Peyer's patch (tissue), 4 donors: ENCODE results near the gene ATP2A1. TPM values are rescaled to one million over a fixed set of nuclear protein-coding genes. Genes with fewer than 3 reads are reported as not detected.
"Not testable (repeated sequence)": the region's sequence is repeated elsewhere in the genome, so short reads cannot be mapped to it uniquely, and the experiment has no call there.

Experiments
- DNase-seq, 3 donors: peaks; one replicate each; pipeline ENCODE4 v3.0.0-alpha.2; 2017 to 2019
- H3K27ac ChIP-seq, 4 donors: fragments of 200-600 bp; sonication (generic); one replicate each; pipeline ENCODE4 v1.5.1; 2016 to 2019
- H3K27me3 ChIP-seq, 2 donors: fragments of 200-600 bp; sonication (generic); one replicate each; pipeline ENCODE4 v1.5.1; 2019
- H3K36me3 ChIP-seq, 3 donors: fragments of 200-600 bp; sonication (generic); one replicate each; pipeline ENCODE4 v1.5.1; 2016 to 2019
- H3K4me1 ChIP-seq, 4 donors: fragments of 200-600 bp; sonication (generic); one replicate each; pipeline ENCODE4 v1.5.1; 2016 to 2019
- H3K4me3 ChIP-seq, 4 donors: fragments of 200-600 bp; sonication (generic); 1 replicate in 3 of 4; 2 replicates in 1 of 4; pipeline ENCODE4 v1.5.1; 2016 to 2019; ENCODE audit warnings: mild to moderate bottlenecking in 1 of 4
- H3K9me3 ChIP-seq, 4 donors: fragments of 200-600 bp; sonication (generic); one replicate each; pipeline ENCODE4 v1.5.1; 2016 to 2019; ENCODE audit warnings: mild to moderate bottlenecking in 1 of 4
- CTCF ChIP-seq, 6 experiments: fragments of 450-650 bp in 4 of 6; fragments of 200-600 bp in 2 of 6; sonication (generic) in 1 of 6; IDR thresholded peaks; one replicate each; pipeline ENCODE4 v1.5.1; 2017 to 2019; ENCODE audit warnings: antibody characterized with exemption in 6 of 6, mild to moderate bottlenecking in 3 of 6, moderate library complexity in 1 of 6
- POLR2A ChIP-seq, 2 donors: fragments of 450-650 bp; IDR thresholded peaks; one replicate each; pipeline ENCODE4 v1.5.1; 2017; ENCODE audit warnings: antibody characterized with exemption in 2 of 2, mild to moderate bottlenecking in 2 of 2, moderate library complexity in 2 of 2
- total RNA-seq, 4 donors: library from RNA; depleted of rRNA; stranded (reverse); fragments of >200 nt; gene quantifications; one replicate each; pipeline ENCODE4 v1.1.0, GENCODE V29; 2016

The ATP2A1 gene
- total RNA-seq, 4 donors from 2014 or later, result 0.35 to 142 (median 2.0) TPM; not detected in 1

DNA sequence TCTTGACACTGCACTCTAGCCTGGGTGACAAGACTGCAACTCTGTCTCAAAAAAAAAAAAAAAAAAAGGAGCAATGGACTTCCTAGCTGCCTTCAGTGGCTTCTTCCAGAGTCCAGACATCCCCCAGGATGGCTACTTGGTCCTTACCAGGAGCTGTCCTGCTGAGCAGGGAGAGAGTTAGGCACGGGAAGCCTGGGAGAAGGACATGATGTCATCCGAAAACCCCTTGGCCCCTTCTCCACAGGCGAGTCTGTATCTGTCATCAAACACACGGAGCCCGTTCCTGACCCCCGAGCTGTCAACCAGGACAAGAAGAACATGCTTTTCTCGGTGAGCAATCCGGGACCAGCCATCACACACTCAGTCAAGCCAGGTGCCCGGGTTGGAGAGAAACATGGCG lies 8.7 kb downstream of the ATP2A1 start:
- no peaks in the 10 kb centered on the region for H3K36me3 ChIP-seq
- no peaks in the 10 kb centered on the region for H3K4me1 ChIP-seq
- H3K4me3 ChIP-seq, result no peak overlapping the region
- no peak for DNase-seq
- no peak overlapping the region for H3K27ac ChIP-seq
- TF ChIP-seq POLR2A (IDR thresholded peaks at IDR 0.05), result no peak
- TF ChIP-seq CTCF (IDR thresholded peaks at IDR 0.05), result no peak
- H3K27me3 ChIP-seq, result no peaks in the 10 kb centered on the region
- no peaks in the 10 kb centered on the region for H3K9me3 ChIP-seq

- not testable (repeated sequence) for H3K27ac ChIP-seq, DNase-seq, H3K36me3 ChIP-seq, H3K4me1 ChIP-seq, H3K9me3 ChIP-seq, H3K27me3 ChIP-seq, H3K4me3 ChIP-seq
Measured at GRCh38 chr16:28890355-28890754, 12.1 kb downstream of the ATP2A1 start.

DNA sequence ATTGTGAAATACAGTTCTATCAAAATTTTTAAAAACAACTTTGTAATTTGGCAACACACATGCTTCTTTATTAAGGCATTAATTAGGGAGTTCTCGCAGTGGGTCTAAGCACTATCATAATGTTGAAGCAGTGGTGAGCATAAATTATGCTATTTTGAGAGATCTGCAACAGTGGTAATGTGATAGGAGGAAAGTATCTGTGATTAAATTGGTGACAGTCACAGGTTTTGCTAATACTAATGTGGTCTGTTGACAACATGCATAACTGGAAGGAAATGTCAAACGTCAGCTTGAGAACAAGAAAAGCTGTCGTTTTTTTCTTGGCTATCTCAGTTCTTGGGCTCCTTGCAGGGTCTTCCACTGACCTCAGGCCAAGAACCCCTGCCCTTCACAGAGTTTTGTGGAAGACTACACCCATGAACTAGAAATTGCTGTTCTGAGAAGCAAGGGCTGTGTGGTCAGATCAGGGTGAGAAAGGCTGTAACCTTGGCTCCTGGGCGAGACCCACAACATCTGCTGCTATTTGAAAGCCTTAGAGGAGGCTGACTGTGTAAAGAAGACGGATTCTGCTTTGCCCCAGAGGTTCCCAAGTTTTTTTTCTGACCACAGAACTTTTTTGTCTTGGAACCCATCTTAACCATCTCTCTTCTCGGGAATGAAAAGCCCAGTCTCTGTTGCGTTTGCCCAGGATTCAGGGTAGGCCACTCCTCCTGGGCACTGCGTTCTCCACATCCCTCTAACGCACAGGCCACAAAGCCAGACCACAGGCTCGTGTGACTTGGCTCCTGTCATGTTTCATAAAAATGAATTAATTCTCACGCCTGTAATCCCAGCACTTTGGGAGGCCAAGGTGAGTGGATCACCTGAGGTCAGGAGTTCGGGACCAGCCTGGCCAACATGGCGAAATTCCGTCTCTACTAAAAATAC lies 13.9 kb downstream of the ATP2A1 start:
- no peaks in the 10 kb centered on the region for H3K9me3 ChIP-seq
- no peaks in the 10 kb centered on the region for H3K4me1 ChIP-seq
- H3K27ac ChIP-seq, result no peak overlapping the region
- no peak for DNase-seq
- H3K4me3 ChIP-seq, result no peak overlapping the region
- H3K36me3 ChIP-seq, result no peaks in the 10 kb centered on the region
- no peak for TF ChIP-seq CTCF (IDR thresholded peaks at IDR 0.05)
- TF ChIP-seq POLR2A (IDR thresholded peaks at IDR 0.05), result no peak
- no peaks in the 10 kb centered on the region for H3K27me3 ChIP-seq

DNA sequence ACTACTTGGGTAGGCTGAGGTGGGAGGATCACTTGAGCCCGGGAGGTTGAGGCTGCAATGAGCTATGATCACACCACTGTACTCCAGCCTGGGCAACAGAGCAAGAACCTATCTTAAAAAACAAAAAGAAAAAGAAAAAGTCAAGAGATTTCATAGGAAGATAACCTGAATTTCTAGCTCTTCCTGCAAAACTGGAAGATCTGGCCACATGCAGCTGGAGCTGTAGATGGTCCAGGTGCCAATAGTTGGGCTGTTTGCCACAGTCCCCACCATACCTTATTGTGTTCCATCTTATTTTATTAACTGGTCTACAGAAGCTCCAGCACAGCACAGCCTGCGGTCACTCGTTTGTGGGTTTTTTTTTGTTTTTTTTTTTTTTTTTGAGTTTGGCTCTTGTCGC lies 15.0 kb downstream of the ATP2A1 start:
- no peaks in the 10 kb centered on the region for H3K9me3 ChIP-seq
- H3K27me3 ChIP-seq, result no peaks in the 10 kb centered on the region
- DNase-seq, result no peak
- H3K36me3 ChIP-seq, result no peaks in the 10 kb centered on the region
- TF ChIP-seq POLR2A (IDR thresholded peaks at IDR 0.05), result no peak
- TF ChIP-seq CTCF (IDR thresholded peaks at IDR 0.05), result no peak
- H3K27ac ChIP-seq, result no peak overlapping the region
- no peak overlapping the region for H3K4me3 ChIP-seq
- H3K4me1 ChIP-seq, result no peaks in the 10 kb centered on the region

DNA sequence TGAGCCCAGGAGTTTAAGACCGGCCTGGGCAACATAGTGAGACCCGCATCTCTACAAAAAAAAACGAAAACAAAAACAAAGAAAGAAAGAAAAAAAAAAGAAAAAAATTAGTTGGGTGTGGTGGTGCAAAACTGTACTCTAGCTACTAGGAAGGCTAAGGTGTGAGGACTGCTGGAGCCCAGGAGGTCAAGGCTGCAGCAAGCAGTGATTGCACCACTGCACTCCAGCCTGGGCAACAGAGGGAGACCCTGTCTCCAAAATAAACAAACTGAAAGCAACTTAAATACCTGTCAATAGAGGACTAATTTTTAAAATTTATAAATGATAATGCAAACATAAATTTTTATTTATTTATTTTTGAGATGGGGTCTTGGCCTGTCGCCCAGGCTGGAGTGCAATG lies 17.3 kb downstream of the ATP2A1 start:
- no peak overlapping the region for H3K4me3 ChIP-seq
- H3K9me3 ChIP-seq, result no peaks in the 10 kb centered on the region
- H3K27me3 ChIP-seq, result no peaks in the 10 kb centered on the region
- TF ChIP-seq CTCF (IDR thresholded peaks at IDR 0.05), result no peak
- TF ChIP-seq POLR2A (IDR thresholded peaks at IDR 0.05), result no peak
- H3K36me3 ChIP-seq, result no peaks in the 10 kb centered on the region
- no peak overlapping the region for H3K27ac ChIP-seq
- H3K4me1 ChIP-seq, result no peaks in the 10 kb centered on the region
- no peak for DNase-seq

DNA sequence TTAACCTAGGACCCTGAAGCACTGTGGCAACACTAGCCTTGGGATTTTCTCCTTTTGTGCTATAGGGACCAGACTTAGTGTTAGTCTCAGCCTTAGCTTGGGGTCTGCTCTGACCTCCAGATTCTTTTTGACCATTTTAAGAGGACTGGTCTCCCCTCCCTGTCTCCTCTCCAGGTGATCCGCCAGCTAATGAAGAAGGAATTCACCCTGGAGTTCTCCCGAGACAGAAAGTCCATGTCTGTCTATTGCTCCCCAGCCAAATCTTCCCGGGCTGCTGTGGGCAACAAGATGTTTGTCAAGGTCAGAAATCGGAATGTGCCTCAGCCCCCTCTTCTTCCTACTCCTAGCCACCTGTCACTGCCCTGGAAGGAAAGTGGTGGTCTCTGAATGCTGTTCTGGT lies 19.5 kb downstream of the ATP2A1 start:
- Histone ChIP-seq H3K4me1 (no peaks in the 10 kb centered on the region), H3K27me3 (no peaks in the 10 kb centered on the region), H3K4me3 (no peak overlapping the region), H3K27ac (no peak overlapping the region), H3K9me3 (no peaks in the 10 kb centered on the region), H3K36me3 (no peaks in the 10 kb centered on the region)
- DNase-seq, result no peak
- no peak for TF ChIP-seq POLR2A (IDR thresholded peaks at IDR 0.05)
- no peak for TF ChIP-seq CTCF (IDR thresholded peaks at IDR 0.05)
